Gastrocnemius medialis (tissue), 4 donors: Measurements from ENCODE around the gene USP6NL.

Source experiments
- POLR2A ChIP-seq, 2 donors: fragments of 450-650 bp; IDR thresholded peaks; one replicate each; pipeline ENCODE4 v1.6.1; 2017; ENCODE audit warnings: antibody characterized with exemption in 2 of 2, mild to moderate bottlenecking in 2 of 2, moderate library complexity in 2 of 2
- TF ChIP-seq, protein P1 (sequence below), 5 experiments: fragments of 450-650 bp in 3 of 5; fragments of 200-600 bp in 2 of 5; sonication (generic) in 2 of 5; IDR thresholded peaks in 4 of 5; conservative IDR thresholded peaks in 1 of 5; 1 replicate in 4 of 5; 2 replicates in 1 of 5; pipeline ENCODE4 v1.5.1; 2016 to 2019; ENCODE audit warnings: antibody characterized with exemption in 5 of 5, mild to moderate bottlenecking in 3 of 5, moderate library complexity in 3 of 5

DNA sequence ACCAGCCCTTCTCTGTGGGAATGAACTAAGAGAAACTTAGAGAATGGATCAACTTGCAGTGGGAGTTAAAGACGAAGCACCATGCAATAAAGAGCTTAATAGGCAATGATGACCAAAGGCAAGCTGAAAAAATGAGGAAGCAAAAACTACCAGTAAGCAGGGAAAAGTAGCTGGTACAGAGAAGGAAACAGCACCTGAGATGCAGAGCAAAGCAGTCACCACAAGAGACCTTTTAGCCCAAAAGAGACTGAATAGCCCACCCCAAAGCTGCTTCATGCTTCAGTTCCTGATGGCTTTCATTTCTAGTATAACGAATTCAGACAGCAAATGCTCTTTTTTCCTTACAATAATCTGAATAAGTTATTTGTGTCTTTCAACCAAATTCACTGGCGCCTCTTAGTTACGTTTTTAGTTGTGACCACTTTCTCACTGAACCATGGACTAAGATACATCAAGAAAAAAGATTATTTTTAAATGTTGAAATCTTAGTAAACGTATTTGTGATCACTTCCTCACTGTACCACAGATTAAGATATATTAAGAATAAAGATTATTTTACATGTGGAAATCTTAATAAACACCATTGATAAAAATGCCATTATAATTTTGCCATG, 76.0 kb downstream of the USP6NL start:
- TF ChIP-seq, protein P1, sequence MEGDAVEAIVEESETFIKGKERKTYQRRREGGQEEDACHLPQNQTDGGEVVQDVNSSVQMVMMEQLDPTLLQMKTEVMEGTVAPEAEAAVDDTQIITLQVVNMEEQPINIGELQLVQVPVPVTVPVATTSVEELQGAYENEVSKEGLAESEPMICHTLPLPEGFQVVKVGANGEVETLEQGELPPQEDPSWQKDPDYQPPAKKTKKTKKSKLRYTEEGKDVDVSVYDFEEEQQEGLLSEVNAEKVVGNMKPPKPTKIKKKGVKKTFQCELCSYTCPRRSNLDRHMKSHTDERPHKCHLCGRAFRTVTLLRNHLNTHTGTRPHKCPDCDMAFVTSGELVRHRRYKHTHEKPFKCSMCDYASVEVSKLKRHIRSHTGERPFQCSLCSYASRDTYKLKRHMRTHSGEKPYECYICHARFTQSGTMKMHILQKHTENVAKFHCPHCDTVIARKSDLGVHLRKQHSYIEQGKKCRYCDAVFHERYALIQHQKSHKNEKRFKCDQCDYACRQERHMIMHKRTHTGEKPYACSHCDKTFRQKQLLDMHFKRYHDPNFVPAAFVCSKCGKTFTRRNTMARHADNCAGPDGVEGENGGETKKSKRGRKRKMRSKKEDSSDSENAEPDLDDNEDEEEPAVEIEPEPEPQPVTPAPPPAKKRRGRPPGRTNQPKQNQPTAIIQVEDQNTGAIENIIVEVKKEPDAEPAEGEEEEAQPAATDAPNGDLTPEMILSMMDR (IDR thresholded peaks at IDR 0.05 in 4 of 5, conservative IDR thresholded peaks at IDR 0.05 in 1 of 5), result no peak
- no peak for TF ChIP-seq POLR2A (IDR thresholded peaks at IDR 0.05)
